ENCODE measurements around the gene ZSCAN22.

Gene ZSCAN22

DNA sequence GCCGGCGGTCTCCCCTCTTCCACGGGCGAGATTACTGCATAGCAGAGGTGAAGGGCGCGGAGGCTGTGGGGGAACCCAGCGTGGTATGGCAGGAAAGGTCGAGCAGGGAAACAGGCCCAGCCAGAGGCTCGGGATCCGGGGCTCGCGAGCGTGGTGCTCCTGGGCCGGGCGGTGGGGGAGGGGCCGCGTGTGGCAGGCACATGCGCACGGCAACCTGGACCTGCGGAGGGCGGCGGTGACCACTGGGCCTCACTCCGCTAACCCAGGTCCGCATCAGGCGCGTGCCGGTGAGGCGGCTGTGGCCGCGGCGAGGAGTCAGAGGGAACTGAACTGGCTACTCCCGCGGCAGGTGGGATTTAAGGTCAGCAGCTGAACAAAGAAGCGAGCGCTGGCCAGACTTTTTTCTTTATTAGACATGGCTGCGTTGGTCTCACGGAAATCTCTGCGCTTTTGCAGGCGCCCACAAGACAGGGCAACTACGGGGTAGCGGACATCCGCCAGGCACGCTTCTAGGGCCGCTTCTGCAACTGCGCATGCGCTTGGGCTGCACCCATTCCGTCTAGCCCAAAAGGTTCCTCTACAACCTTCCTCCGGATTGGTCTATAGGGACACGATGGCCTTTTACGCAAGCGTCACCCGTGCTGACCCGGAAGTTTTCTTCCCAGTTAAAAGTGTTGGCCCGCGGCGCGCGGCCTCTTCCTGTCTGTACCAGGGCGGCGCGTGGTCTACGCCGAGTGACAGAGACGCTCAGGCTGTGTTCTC is 60.0 kb downstream of the ZSCAN22 start, which contains the start of gene RPS5:
Gene RPS5 (plus strand): TSS at position 694 of the 762 bp plus-strand sequence. CDS start 869 bp downstream, outside the sequence.
- in situ Hi-C loops (cut with HindIII; ENCODE audit: low sequenced_read_pairs) = no loop called here
- TF ChIP-seq, protein P1, sequence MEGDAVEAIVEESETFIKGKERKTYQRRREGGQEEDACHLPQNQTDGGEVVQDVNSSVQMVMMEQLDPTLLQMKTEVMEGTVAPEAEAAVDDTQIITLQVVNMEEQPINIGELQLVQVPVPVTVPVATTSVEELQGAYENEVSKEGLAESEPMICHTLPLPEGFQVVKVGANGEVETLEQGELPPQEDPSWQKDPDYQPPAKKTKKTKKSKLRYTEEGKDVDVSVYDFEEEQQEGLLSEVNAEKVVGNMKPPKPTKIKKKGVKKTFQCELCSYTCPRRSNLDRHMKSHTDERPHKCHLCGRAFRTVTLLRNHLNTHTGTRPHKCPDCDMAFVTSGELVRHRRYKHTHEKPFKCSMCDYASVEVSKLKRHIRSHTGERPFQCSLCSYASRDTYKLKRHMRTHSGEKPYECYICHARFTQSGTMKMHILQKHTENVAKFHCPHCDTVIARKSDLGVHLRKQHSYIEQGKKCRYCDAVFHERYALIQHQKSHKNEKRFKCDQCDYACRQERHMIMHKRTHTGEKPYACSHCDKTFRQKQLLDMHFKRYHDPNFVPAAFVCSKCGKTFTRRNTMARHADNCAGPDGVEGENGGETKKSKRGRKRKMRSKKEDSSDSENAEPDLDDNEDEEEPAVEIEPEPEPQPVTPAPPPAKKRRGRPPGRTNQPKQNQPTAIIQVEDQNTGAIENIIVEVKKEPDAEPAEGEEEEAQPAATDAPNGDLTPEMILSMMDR (IDR thresholded peaks at IDR 0.05; ENCODE audit: low read depth, low read length, missing control alignments) = no peak
- peak within 1 kb of the TSS; percentile 88 for H3K4me3 ChIP-seq (ENCODE audit: low read depth, low read length)
- DNase-seq (ENCODE audit: low read depth) = peak; percentile 95

DNA sequence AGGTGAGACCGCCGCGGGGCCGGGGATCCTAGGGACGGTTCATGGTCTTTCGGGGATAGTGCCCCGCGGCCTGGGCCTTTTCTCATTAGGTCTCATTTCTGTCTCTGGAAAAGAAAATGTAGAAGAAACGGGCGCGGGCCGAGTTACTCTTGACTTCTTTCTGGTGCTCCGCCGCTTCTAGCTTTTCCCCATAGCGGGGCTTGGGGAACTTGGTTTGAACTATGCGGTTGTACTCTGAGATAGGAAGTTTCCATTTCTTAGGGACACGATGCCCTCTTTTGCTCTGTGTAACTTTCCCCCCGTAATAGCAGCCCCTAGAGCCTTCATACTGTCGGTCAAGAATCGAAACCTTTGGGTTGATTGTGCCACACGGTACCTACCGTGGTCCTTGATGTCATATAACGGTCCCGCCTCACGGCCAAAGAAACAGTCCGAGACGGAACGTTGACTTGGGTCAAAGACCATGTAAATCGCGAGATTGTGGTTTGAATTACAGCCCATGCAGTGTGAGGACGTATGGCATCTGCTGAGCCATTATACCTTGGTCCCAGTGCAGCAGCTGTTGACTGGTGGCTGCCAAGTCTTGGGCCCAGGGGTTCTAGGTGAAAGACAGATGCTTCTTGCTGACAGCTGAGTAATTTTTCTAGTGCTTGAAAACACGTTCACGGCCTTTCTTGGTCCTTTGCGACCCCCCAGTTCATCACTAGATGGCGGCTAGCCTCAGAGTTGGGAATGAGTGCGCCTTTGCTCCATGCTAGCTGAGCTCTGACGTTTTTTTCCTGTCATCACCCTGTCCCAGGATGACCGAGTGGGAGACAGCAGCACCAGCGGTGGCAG is 60.8 kb downstream of the ZSCAN22 start:
- no peak for DNase-seq (ENCODE audit: low read depth)
- H3K4me3 ChIP-seq (ENCODE audit: low read depth, low read length) = peak overlapping the region; percentile 88
- in situ Hi-C loops (cut with HindIII; ENCODE audit: low sequenced_read_pairs) = no loop called here
- TF ChIP-seq, protein P1 (IDR thresholded peaks at IDR 0.05; ENCODE audit: low read depth, low read length, missing control alignments) = no peak

DNA sequence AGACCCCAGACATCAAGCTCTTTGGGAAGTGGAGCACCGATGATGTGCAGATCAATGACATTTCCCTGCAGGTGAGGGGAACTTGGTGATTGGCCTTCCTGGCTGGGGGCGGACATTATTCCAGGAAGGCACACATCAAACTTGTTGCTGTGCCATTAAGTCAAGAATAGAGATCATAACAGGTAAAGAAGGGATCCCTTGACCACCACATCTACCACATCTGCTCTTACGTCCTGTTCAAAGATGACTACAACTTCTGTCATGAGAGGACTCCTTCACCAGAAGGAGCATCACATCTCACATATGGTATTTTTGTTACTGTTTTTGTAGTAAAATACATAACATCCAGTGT is 61.4 kb downstream of the ZSCAN22 start:
- in situ Hi-C loops (cut with HindIII; ENCODE audit: low sequenced_read_pairs) = no loop called here
- no peak for DNase-seq (ENCODE audit: low read depth)
- TF ChIP-seq, protein P1 (IDR thresholded peaks at IDR 0.05; ENCODE audit: low read depth, low read length, missing control alignments) = no peak
- H3K4me3 ChIP-seq (ENCODE audit: low read depth, low read length) = peak overlapping the region; percentile 88
